ENCODE data around the gene GRAMD2A.

- TF ChIP-seq POLR2A (IDR thresholded peaks at IDR 0.05; ENCODE audit: low read length) (no peak), GATA1 (IDR thresholded peaks at IDR 0.05; ENCODE audit: low read depth, low read length) (no peak)
Measured at GRCh38 chr15:72195101-72195511, 2.5 kb downstream of the GRAMD2A start.
